H1 (cell line): ENCODE data around the gene GDE1.

Experiments
- CEBPB ChIP-seq: IDR thresholded peaks from 2 replicates; pipeline ENCODE4 v1.6.1; 2012; ENCODE audit warnings: low read depth, low read length
- CTCF ChIP-seq, 3 experiments: IDR thresholded peaks; 1 replicate in 2 of 3; 2 replicates in 1 of 3; pipeline versions ENCODE4 v1.5.1 to v1.6.1; 2011; ENCODE audit warnings: low read length in 3 of 3, mild to moderate bottlenecking in 3 of 3, inconsistent platforms in 2 of 3, low read depth in 1 of 3, moderate library complexity in 1 of 3; ENCODE audit not compliant: insufficient read depth in 1 of 3; ENCODE audit errors: control extremely low read depth in 1 of 3
- EZH2 ChIP-seq: fragments of 200-600 bp; sonication (generic); IDR thresholded peaks from 2 replicates; pipeline ENCODE4 v1.7.1; 2012; ENCODE audit warnings: low read depth, mild to moderate bottlenecking, moderate library complexity, low read length, inconsistent platforms; ENCODE audit not compliant: severe bottlenecking
- GABPA ChIP-seq: IDR thresholded peaks from 2 replicates; pipeline ENCODE4 v1.6.1; 2011; ENCODE audit warnings: mild to moderate bottlenecking, low read length, moderate library complexity, borderline replicate concordance; ENCODE audit not compliant: insufficient read depth
- HDAC6 ChIP-seq: IDR thresholded peaks from one replicate; pipeline ENCODE4 v1.7.1; 2012; ENCODE audit warnings: low read depth, mild to moderate bottlenecking, inconsistent platforms, low read length, moderate library complexity
- JUND ChIP-seq: IDR thresholded peaks from 2 replicates; pipeline ENCODE4 v1.6.1; 2011; ENCODE audit warnings: mild to moderate bottlenecking, improper control_type of control experiment, low read length
- NRF1 ChIP-seq: IDR thresholded peaks from 2 replicates; pipeline ENCODE4 v1.6.1; 2011; ENCODE audit warnings: mild to moderate bottlenecking, low read depth, low read length, improper control_type of control experiment
- POLR2A ChIP-seq, 2 experiments: IDR thresholded peaks; 1 replicate in 1 of 2; 2 replicates in 1 of 2; pipeline ENCODE4 v1.6.1; 2011; ENCODE audit warnings: low read depth in 2 of 2, low read length in 2 of 2, mild to moderate bottlenecking in 2 of 2; ENCODE audit errors: control extremely low read depth in 1 of 2
- SIX5 ChIP-seq: IDR thresholded peaks from 2 replicates; pipeline ENCODE4 v1.6.1; 2011; ENCODE audit warnings: mild to moderate bottlenecking, low read depth, low read length
- SP1 ChIP-seq: IDR thresholded peaks from 2 replicates; pipeline ENCODE4 v1.6.1; 2011; ENCODE audit warnings: low read depth, low read length

- TF ChIP-seq CTCF (IDR thresholded peaks at IDR 0.05; ENCODE audit: control extremely low read depth in 1 of 3, insufficient read depth in 1 of 3, low read depth in 1 of 3, low read length in 3 of 3) (no peak), HDAC6 (no peak), POLR2A (IDR thresholded peaks at IDR 0.05; ENCODE audit: control extremely low read depth in 1 of 2, low read depth in 2 of 2, low read length in 2 of 2) (no peak), CEBPB (no peak), EZH2 (no peak), SIX5 (no peak), GABPA (no peak), SP1 (no peak), JUND (no peak), NRF1 (no peak)
These were observed 3.5 kb downstream of the GDE1 start for GRCh38 chr16:19518388-19518787.
